Right lung (tissue), 10 donors: Measurements from ENCODE around the gene GOLGA8T. TPM values are rescaled to one million over a fixed set of nuclear protein-coding genes. Genes with fewer than 3 reads are reported as not detected.
A peak's percentile ranks its signal among the peaks of the same experiment; 100 is the strongest.
"Not testable (repeated sequence)": the region's sequence is repeated elsewhere in the genome, so short reads cannot be mapped to it uniquely, and the experiment has no call there.

Source experiments
- DNase-seq, 2 donors: peaks; one replicate each; pipeline ENCODE4 v3.0.0-alpha.2; 2013
- long read RNA-seq, 8 donors: transcript quantifications; one replicate each; lab custom pipeline, GENCODE V29; 2026
- polyA plus RNA-seq, 5 donors: library from polyadenylated mRNA; unstranded; fragments of 120-200 nt; gene quantifications; one replicate each; pipeline versions ENCODE4 v1.2.1 to v1.2.3, GENCODE V29; 2013; ENCODE audit warnings: inconsistent platforms in 1 of 5, low replicate concordance in 1 of 5; ENCODE audit not compliant: insufficient read length in 5 of 5, insufficient read depth in 1 of 5

The GOLGA8T gene
- polyA plus RNA-seq = under 1 TPM in 1 of 5 donors, not detected in 4; 0.21 TPM
- long read RNA-seq, donor 1 = 0 reads
- long read RNA-seq, donor 2 = 0 reads
- long read RNA-seq, donor 3 = 0 reads
- long read RNA-seq, donor 4 = 0 reads
- long read RNA-seq, donor 5 = 0 reads
- long read RNA-seq, donor 6 = 0 reads
- long read RNA-seq, donor 7 = 0 reads
- long read RNA-seq, donor 8 = 0 reads

DNA sequence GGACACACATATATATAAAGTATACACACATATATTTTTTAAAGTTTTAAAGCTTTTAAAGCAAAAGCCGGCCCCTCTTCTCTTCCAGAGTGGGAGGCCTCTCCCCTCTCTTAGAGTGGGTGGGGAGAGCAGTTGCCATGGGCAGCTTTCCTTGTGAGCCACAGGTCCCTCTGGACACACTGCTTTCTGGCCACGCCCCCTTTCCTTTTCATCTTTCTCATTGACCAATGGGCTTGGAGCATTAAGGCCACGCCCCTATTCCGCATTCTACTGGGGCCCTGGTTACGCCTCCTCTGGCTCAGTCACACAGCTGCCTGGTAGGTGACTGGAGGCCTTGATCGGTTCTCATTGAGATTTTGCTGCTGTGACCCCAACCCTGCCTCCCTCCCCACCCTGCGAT is at the start of gene GOLGA8T:
GOLGA8T (plus strand) TSS at position 301 of the 400 bp plus-strand sequence; CDS start at position 399, 98 bp downstream.
- not testable (repeated sequence) for DNase-seq

DNA sequence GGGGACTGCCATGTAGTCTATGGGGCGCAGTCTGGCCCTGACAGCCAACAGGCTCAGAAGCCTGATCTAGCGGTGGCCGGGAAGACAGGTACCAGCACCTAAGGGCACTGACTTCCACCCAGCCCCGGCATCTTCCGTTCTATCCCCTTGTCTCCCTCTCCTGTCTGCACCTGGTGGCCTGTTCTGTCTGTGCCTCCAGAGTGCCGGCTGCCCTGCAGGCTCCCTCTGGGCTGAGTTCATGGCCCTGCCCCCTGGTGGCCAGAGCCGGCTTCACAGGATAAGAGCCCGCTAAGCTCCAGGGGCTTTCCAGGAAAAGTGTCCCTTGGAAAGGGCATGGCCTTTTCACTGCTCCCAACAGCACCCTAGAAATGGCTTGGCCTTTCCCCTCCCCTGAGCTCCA is 37.0 kb upstream of the GOLGA8T start:
- not testable (repeated sequence) for DNase-seq

- DNase-seq = not testable (repeated sequence)
These were observed 32.0 kb upstream of the GOLGA8T start for GRCh38 chr15:30102890-30103289.

DNA sequence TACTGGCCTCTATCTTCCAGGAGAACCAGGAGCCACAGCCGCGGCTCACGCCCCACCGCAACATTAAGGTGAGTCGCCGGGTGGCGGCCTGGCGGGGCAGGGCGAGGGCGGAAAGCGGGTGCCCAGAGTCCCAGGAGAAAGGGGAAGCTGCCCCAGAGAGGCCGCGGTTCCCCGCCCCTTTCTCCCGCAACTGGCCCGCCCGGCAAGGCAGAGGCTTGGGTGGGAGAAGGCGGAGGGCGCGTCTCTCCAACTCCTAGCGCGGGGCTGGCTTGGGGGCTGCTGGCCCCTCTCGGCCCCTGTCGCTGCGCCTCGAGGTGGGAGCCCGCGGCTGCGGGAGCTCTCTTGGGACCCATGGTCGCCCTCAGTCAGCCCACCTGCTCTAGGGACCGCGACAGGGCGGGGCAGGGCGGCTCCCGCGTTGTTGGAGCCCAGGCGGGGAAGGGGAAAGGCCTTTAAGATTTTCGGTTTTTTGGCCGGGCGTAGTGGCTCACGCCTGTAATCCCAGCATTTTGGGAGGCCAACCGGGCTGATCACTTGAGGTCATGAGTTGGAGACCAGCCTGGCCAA is 30.8 kb upstream of the GOLGA8T start:
- DNase-seq = not testable (repeated sequence)

- DNase-seq = not testable (repeated sequence)
These were observed 24.3 kb upstream of the GOLGA8T start for GRCh38 chr15:30110591-30110990.

- DNase-seq = peak in 1 of 2 donors; percentile 5
These were observed 4.8 kb upstream of the GOLGA8T start for GRCh38 chr15:30130066-30130465.

DNA sequence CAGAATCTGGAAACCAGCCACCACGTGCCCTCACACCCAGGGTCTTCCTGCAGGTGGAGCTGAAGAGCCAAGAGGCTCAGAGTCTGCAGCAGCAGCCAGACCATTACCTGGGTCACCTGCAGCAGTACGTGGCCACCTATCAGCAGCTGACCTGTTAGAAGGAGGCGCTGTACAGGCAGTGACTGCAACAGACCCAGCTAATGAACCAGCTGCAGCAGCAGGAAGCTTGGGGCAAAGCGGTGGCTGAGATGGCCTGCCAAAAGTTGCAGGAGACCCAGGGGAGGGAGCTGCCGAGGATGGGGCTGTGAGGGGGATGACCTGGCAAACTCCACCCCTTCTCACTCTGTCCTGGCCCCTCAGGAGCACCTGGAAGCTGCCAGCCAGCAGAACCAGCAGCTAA is 8.4 kb downstream of the GOLGA8T start:
- not testable (repeated sequence) for DNase-seq

DNA sequence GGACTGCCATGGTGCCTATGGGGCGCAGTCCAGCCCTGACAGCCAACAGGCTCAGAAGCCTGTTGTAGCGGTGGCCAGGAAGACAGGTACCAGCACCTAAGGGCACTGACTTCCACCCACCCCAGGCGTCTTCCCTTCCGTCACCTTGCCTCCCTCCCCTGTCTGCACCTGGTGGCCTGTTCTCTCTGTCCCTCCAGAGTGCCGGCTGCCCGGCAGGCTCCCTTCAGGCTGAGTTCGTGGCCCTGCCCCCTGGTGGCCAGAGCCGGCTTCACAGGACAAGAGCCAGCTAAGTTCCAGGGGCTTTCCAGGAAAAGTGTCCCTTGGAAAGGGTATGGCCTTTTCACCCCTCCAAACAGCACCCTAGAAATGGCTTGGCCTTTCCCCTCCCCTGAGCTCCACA is 15.0 kb downstream of the GOLGA8T start:
- not testable (repeated sequence) for DNase-seq

DNA sequence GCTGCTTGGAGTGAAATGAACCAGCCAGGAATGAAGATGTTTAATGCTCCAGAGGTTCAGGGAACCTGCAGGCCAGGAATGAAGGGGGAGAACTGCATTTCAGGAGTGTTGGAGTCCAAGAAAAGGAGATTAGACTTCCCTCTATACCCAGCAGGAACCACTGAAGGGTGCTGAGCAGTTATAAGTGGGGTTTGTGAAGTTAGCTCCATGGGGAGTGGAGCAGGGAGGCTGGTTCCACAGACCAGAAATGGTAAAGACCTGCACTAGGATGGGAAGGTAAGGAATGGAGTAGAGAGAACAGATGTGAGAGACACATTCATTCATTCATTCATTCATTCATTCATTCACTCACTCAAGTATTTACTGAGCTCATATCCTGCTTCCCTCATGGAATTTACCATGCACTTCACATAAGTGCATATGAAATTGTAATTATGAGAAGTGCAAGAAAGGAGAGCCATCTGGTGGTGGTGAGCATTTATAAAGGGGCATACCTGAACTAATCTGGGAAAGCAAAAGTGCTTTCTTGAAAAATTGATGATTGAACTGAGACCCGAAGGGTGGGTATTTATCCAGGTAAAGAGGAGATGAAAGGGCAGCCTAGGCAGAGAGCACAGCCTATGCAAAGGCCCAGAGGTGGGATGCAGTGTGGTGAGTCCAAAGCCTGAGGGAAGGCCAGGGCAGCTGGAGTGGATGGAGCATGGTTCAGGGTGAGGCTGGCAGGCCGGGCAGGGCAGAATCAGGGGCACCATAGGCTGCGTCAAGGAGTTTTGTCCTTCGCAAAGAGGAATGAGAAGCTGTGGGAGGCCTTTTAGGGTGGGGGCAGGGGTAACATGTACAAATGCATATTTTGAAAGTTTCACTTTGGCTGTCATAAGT is 27.9 kb downstream of the GOLGA8T start:
- not testable (repeated sequence) for DNase-seq

- DNase-seq = not testable (repeated sequence)
These were observed 28.9 kb downstream of the GOLGA8T start for GRCh38 chr15:30163759-30164158.

GRCh38 chr15:30164257-30164656 is 29.4 kb downstream of the GOLGA8T start:
- not testable (repeated sequence) for DNase-seq

- not testable (repeated sequence) for DNase-seq
These were observed 32.6 kb downstream of the GOLGA8T start for GRCh38 chr15:30167403-30167802.

DNA sequence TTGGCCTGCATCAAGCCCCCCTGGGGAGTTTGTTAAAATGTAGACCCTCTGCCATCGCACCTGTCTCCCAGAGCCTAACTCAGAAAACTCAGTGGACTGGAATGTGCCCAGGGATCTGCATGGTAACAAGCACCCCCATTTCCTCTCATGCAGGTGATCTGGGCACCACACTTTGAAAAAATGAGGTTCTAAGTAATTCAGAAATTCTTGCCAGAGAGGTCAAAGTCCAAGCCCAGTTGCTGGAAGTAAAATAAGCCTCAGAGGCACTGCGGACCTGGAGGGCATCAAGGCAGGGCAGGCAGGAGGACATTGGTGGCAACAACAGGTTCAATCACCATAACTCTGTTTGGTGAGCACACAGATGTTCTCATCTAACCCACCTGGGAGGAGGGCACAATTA is 33.0 kb downstream of the GOLGA8T start:
- DNase-seq = not testable (repeated sequence)

DNA sequence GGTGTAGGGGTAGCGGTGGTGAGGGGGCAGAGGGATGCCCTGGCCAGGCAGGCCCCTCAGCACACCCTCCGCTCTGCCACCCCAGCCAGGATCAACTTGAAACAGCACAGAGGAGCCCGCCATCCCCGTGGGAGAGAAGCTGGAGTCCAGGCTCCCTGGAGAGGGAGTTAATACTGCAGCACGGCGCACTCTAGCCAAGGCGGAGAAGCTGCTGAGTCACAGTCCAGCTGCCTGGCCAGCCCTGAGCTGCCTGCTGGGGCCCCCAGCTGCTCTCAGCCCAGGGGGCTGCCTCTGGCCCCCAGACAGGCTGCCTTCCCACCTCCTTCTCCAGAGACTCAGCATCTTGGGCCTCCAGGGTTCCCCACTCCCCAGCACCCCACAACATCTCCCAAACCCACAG is 36.6 kb downstream of the GOLGA8T start:
- DNase-seq = not testable (repeated sequence)

DNA sequence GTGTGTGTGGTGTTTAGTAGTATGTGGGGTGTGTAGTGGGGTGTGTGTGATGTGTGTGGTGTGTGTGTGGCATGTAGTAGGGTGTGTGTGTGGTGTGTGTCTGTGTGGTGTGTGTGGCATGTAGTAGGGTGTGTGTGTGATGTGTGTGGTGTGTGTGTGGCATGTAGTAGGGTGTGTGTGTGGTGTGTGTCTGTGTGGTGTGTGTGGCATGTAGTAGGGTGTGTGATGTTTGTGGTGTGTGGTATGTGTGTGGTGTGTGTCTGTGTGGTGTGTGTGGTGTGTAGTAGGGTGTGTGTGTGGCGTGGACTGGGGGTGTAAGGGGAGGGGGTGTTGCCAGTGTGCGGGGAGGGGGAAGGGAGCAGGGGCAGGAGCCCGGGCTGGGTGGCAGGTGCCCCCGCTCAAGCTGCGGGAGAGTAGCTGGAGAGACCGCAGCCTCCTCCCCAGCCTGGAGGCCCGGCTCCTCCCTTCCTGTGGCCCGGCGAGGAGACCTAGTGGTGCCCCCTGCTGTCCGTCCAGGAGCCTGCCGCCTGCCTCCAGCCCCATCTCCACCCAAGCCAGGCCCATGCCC is 38.3 kb downstream of the GOLGA8T start:
- DNase-seq = peak in 1 of 2 donors; percentile 0

DNA sequence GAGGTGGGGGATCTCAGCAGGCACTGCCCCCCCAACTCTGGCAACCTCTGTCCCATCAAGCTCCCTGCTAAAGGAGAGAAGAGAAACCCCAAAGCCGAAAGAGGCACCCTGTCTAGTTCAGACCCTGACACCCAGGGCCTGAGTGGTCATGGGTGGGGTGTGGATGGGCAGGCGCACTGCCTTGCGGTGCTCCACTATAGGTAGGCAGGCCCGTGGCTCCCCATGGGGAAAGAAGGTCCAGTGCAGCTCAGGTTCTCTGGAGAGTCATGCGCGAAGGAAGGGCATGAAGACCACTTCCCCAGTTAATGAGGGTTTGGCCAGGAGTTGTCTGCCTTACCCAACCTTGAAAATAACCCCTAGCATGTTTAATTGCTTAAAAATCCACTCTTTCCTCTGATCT is 40.4 kb downstream of the GOLGA8T start:
- DNase-seq = not testable (repeated sequence)

DNA sequence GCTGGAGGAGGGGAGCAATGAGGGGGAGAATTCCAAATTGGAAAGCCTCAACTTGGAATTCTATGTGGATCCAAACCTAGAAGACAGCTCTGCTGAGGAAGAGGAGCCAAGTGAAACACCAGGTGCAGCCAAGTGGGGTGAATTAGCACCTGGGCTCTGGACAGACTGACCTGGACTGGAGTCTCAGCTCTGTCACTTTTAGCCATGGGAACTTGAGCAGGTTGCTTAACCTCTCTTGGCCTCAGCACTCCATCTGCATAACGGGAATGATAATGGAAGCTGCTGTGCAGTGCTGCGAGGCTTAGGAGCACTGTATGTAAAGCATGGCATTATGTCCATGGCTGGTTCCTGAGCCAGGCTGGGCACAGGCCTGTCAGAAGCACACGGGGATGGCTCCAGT is 41.8 kb downstream of the GOLGA8T start:
- not testable (repeated sequence) for DNase-seq

GRCh38 chr15:30179814-30180213 is 45.0 kb downstream of the GOLGA8T start:
- DNase-seq = not testable (repeated sequence)

- DNase-seq = not testable (repeated sequence)
These were observed 50.6 kb downstream of the GOLGA8T start for GRCh38 chr15:30185495-30185894.

DNA sequence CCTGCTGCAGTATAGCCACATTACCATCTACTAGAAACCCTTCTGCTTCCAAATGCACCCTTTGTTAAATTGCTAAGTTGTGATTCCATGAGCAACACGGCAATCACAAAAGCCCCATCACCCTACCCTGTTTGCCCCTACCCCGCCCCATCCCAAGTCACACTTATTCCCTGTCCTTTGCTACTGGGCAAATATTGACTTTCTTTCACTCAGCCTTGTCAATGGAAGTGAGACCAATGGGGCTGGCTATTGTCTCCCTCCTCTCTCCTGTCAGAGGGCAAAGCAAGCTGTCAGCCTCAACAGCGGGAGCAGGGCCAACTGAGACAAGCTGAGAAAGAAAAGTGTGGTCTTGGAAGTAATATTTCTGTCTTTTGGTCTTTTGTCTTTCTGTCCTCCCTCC is 52.6 kb downstream of the GOLGA8T start:
- not testable (repeated sequence) for DNase-seq

GRCh38 chr15:30189754-30190153 is 54.9 kb downstream of the GOLGA8T start:
- DNase-seq = not testable (repeated sequence)

- DNase-seq = not testable (repeated sequence)
These were observed 56.3 kb downstream of the GOLGA8T start for GRCh38 chr15:30191143-30191542.
